GM12878 (cell line): ENCODE measurements around the gene ELAPOR2. TPM values are rescaled to one million over a fixed set of nuclear protein-coding genes. Genes with fewer than 3 reads are reported as not detected.
"Not testable (repeated sequence)": the region's sequence is repeated elsewhere in the genome, so short reads cannot be mapped to it uniquely, and the experiment has no call there.

Experiments
- ATAC-seq: fragments of 200-7000 bp; cut with Tn5 transposase; 3 replicates; pipeline ENCODE4 v1.9.1; 2020; ENCODE audit warnings: mild to moderate bottlenecking, moderate library complexity
- BruUV-seq: library from RNA; stranded (reverse); fragments of 400-500 nt; replicated peaks from 2 replicates; lab custom pipeline; 2021; lab: Mats Ljungman, UMichigan
- CTCF ChIA-PET: fragments of 300-600 bp; sonication (Branson Sonifier 250); formaldehyde crosslinking; extraction: SDS; loops from one replicate; lab custom pipeline; 2021; ENCODE audit warnings: inconsistent platforms; lab: Yijun Ruan, JAX
- POLR2A ChIA-PET: fragments of 350-600 bp; formaldehyde crosslinking; extraction: SDS; loops from one replicate; lab custom pipeline; 2021; ENCODE audit warnings: inconsistent platforms; lab: Charles Lee
- RAD21 ChIA-PET: fragments of 300-600 bp; sonication (Branson Sonifier 250); formaldehyde crosslinking; loops from one replicate; lab custom pipeline; 2023; ENCODE audit warnings: antibody characterized with exemption; ENCODE audit not compliant: unreplicated experiment; lab: Charles Lee
- SMC1A ChIA-PET: fragments of 300-600 bp; sonication (Branson Sonifier 250); formaldehyde crosslinking; loops from one replicate; lab custom pipeline; 2023; ENCODE audit not compliant: unreplicated experiment, uncharacterized antibody; lab: Charles Lee
- DNase-seq: peaks from one replicate; pipeline ENCODE4 v3.0.0-alpha.2; 2011; ENCODE audit warnings: low read depth, low spot score
- FAIRE-seq: peaks from 3 replicates; lab custom pipeline; 2011; peaks lifted over from hg19 to GRCh38; lab: Jason Lieb, UNC
- H2AFZ ChIP-seq: 2 replicates; pipeline ENCODE4 v1.6.0; 2011; ENCODE audit warnings: low read depth, low read length, control low read depth; ENCODE audit not compliant: control insufficient read depth
- H3K27ac ChIP-seq: 2 replicates; pipeline ENCODE4 v1.5.1; 2011; ENCODE audit warnings: control low read depth; ENCODE audit not compliant: control insufficient read depth, insufficient read depth
- H3K27me3 ChIP-seq, 2 experiments: replicated peaks in 1 of 2; 2 replicates each; pipeline versions ENCODE4 v1.6.0 to v1.6.1; 2011; ENCODE audit warnings: low read length in 1 of 2; ENCODE audit not compliant: control insufficient read depth in 2 of 2, insufficient read depth in 2 of 2
- H3K36me3 ChIP-seq, 2 experiments: 2 replicates each; pipeline ENCODE4 v1.5.1; 2011; ENCODE audit warnings: low read length in 1 of 2; ENCODE audit not compliant: control insufficient read depth in 2 of 2, insufficient read depth in 2 of 2
- H3K4me1 ChIP-seq: 2 replicates; pipeline ENCODE4 v1.6.1; 2011; ENCODE audit warnings: mild to moderate bottlenecking, low read length, moderate library complexity, mixed read lengths; ENCODE audit not compliant: control insufficient read depth, insufficient read depth
- H3K4me2 ChIP-seq: 2 replicates; pipeline ENCODE4 v1.6.0; 2011; ENCODE audit warnings: control low read depth; ENCODE audit not compliant: control insufficient read depth, insufficient read depth
- H3K4me3 ChIP-seq: fragments of 200-600 bp; sonication (generic); 2 replicates; pipeline ENCODE4 v1.5.1; 2016
- H3K79me2 ChIP-seq: 2 replicates; pipeline ENCODE4 v1.6.0; 2011; ENCODE audit warnings: low read length; ENCODE audit not compliant: control insufficient read depth, insufficient read depth
- H3K9ac ChIP-seq: 2 replicates; pipeline ENCODE4 v1.8.0; 2011; ENCODE audit warnings: low read length, control low read depth, mixed read lengths; ENCODE audit not compliant: control insufficient read depth, insufficient read depth
- H3K9me3 ChIP-seq: replicated peaks from 3 replicates; pipeline ENCODE4 v1.5.1; 2011; ENCODE audit warnings: mild to moderate bottlenecking, low read length; ENCODE audit not compliant: control insufficient read depth, insufficient read depth
- H4K20me1 ChIP-seq: 2 replicates; pipeline ENCODE4 v1.6.0; 2011; ENCODE audit not compliant: control insufficient read depth, insufficient read depth
- BMI1 ChIP-seq: fragments of 450-650 bp; IDR thresholded peaks from 2 replicates; pipeline ENCODE4 v1.6.1; 2016; ENCODE audit warnings: mild to moderate bottlenecking, moderate library complexity, borderline replicate concordance
- JUND ChIP-seq: IDR thresholded peaks from 2 replicates; pipeline ENCODE4 v1.6.1; 2012; ENCODE audit warnings: low read depth, mild to moderate bottlenecking, low read length, improper control_type of control experiment, moderate library complexity
- MEF2B ChIP-seq: fragments of 450-650 bp; IDR thresholded peaks from 2 replicates; pipeline ENCODE4 v1.6.1; 2018; ENCODE audit warnings: mild to moderate bottlenecking, moderate library complexity; ENCODE audit not compliant: partially characterized antibody, poor library complexity, severe bottlenecking
- MTA2 ChIP-seq: fragments of 450-650 bp; IDR thresholded peaks from 2 replicates; pipeline ENCODE4 v1.6.1; 2016; ENCODE audit warnings: low read depth, mild to moderate bottlenecking, moderate library complexity
- RB1 ChIP-seq: fragments of 450-650 bp; formaldehyde crosslinking; IDR thresholded peaks from 2 replicates; pipeline ENCODE4 v1.6.1; 2017; ENCODE audit warnings: mild to moderate bottlenecking, borderline replicate concordance
- RELA ChIP-seq: fragments of 450-650 bp; IDR thresholded peaks from 2 replicates; pipeline ENCODE4 v1.8.0; 2014; ENCODE audit warnings: borderline replicate concordance; ENCODE audit not compliant: partially characterized antibody
- RUNX3 ChIP-seq: IDR thresholded peaks from 2 replicates; pipeline ENCODE4 v1.6.1; 2012; ENCODE audit warnings: low read length, inconsistent platforms
- SREBF1 ChIP-seq: IDR thresholded peaks from 2 replicates; pipeline ENCODE4 v1.6.1; 2012; ENCODE audit warnings: mild to moderate bottlenecking, low read length
- SUZ12 ChIP-seq: fragments of 200-600 bp; sonication (generic); IDR thresholded peaks from one replicate; pipeline ENCODE4 v1.6.1; 2018; ENCODE audit warnings: antibody characterized with exemption, mild to moderate bottlenecking; ENCODE audit not compliant: unreplicated experiment
- TCF7 ChIP-seq: IDR thresholded peaks from 2 replicates; pipeline ENCODE4 v1.6.1; 2014; ENCODE audit warnings: antibody characterized with exemption, borderline replicate concordance
- WRNIP1 ChIP-seq: IDR thresholded peaks from 2 replicates; pipeline ENCODE4 v1.6.1; 2011; ENCODE audit warnings: low read depth, low read length, improper control_type of control experiment, borderline replicate concordance
- ZNF274 ChIP-seq: IDR thresholded peaks from one replicate; pipeline ENCODE4 v1.8.0; 2011; ENCODE audit not compliant: insufficient read length, insufficient read depth
- WGBS: methylation state at CpG from one replicate; pipeline ENCODE4 v1.1.6; 2016; ENCODE audit warnings: low lambda C conversion rate; ENCODE audit not compliant: insufficient replicate concordance, insufficient coverage; ENCODE audit errors: missing lambda C conversion rate; 5-methylcytosine and 5-hydroxymethylcytosine counted together
- in situ Hi-C: fragments of 300-500 bp; cut with MboI; formaldehyde crosslinking; loops from 9 replicates; pipeline ENCODE4 v1.14.3; 2018; ENCODE audit warnings: mixed read lengths
- intact Hi-C: fragments of 100-400 bp; cut with micrococcal nuclease; formaldehyde crosslinking; loops from one replicate; pipeline ENCODE4 v1.14.2; 2022; ENCODE audit not compliant: unreplicated experiment
- polyA plus RNA-seq, 11 experiments: library from polyadenylated mRNA; depleted of rRNA in 4 of 11; unstranded in 6 of 11; stranded (reverse) in 5 of 11; fragments of >200 nt; fragmentation: Nextera tagmentation in 4 of 11; fragmentation: Illumina TruSeq in 1 of 11; extraction: Ambion mirVana in 4 of 11; extraction: Trizol in 1 of 11; gene quantifications; 1 replicate in 1 of 11; 2 replicates in 10 of 11; pipeline versions ENCODE4 v1.2.1 to v1.2.3, GENCODE V29; 2011 to 2016; ENCODE audit warnings: inconsistent platforms in 2 of 11, missing spikeins in 2 of 11, low read depth in 1 of 11
- total RNA-seq, 4 experiments: library from RNA; depleted of rRNA in 3 of 4; stranded (reverse); fragments of >200 nt in 3 of 4; fragmentation: Illumina TruSeq in 1 of 4; extraction: Trizol in 1 of 4; gene quantifications; 2 replicates each; pipeline versions ENCODE4 v1.2.1 to v1.2.3, GENCODE V29; 2013 to 2021
- TF ChIP-seq, protein P1 (sequence below): fragments of 150-350 bp; IDR thresholded peaks from 2 replicates; pipeline ENCODE4 v1.6.1; 2014; ENCODE audit warnings: mild to moderate bottlenecking, low read depth, low read length
- TF ChIP-seq, protein P2 (sequence below): IDR thresholded peaks from 2 replicates; pipeline ENCODE4 v1.6.1; 2012; ENCODE audit warnings: low read depth, low read length, improper control_type of control experiment

The ELAPOR2 gene
- total and polyA plus RNA-seq, 10 of the 15 experiments (the other 5 are each of a cell fraction or from before 2014, with no cell fraction given): 0.12 to 7.1 (median 3.8) TPM

DNA sequence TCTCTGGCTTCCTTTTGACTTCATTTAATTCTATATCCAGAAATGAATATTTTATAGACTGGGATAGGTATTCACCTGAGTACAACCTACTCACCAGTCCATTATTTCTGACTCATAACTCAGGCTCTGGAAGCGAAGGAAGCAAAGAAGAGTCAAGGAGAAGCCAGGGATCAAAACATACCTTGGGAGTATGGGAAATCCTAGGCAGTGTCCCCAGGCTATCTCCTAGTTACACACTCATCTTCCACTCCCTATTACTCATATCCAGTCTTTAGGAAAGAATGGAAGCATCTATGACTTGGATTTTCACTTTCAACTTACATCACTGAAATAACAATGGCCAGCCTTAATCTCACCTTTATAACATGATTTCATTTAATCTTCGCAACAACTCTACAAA, 40.9 kb upstream of the ELAPOR2 start:
- Histone ChIP-seq H3K36me3 (no peaks in the 10 kb centered on the region), H3K4me1 (no peaks in the 10 kb centered on the region), H2AFZ (no peak overlapping the region), H3K27me3 (no peaks in the 10 kb centered on the region), H3K4me3 (no peak overlapping the region), H3K4me2 (no peak overlapping the region), H3K79me2 (no peaks in the 10 kb centered on the region), H3K9me3 (no peaks in the 10 kb centered on the region)
- ATAC-seq (no peak), FAIRE-seq (no peak)
- 50% methylated on average over 2 of the region's 2 CpGs for WGBS
- intact Hi-C loops: no loop called here
- SMC1A ChIA-PET: no interaction called here
- POLR2A ChIA-PET: no interaction called here
- in situ Hi-C loops: no loop called here
- RAD21 ChIA-PET: no interaction called here
- no peak for TF ChIP-seq RUNX3
- no peak for TF ChIP-seq WRNIP1
- no peak for TF ChIP-seq JUND
- TF ChIP-seq RB1: no peak
- TF ChIP-seq, protein P1, sequence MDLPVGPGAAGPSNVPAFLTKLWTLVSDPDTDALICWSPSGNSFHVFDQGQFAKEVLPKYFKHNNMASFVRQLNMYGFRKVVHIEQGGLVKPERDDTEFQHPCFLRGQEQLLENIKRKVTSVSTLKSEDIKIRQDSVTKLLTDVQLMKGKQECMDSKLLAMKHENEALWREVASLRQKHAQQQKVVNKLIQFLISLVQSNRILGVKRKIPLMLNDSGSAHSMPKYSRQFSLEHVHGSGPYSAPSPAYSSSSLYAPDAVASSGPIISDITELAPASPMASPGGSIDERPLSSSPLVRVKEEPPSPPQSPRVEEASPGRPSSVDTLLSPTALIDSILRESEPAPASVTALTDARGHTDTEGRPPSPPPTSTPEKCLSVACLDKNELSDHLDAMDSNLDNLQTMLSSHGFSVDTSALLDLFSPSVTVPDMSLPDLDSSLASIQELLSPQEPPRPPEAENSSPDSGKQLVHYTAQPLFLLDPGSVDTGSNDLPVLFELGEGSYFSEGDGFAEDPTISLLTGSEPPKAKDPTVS: no peak
- no peak for TF ChIP-seq MTA2
- TF ChIP-seq, protein P2, sequence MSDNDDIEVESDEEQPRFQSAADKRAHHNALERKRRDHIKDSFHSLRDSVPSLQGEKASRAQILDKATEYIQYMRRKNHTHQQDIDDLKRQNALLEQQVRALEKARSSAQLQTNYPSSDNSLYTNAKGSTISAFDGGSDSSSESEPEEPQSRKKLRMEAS: no peak
- TF ChIP-seq ZNF274: no peak
- no peak for TF ChIP-seq SUZ12
- TF ChIP-seq BMI1: no peak
- TF ChIP-seq TCF7: no peak
- no peak for TF ChIP-seq SREBF1
- TF ChIP-seq RELA: no peak
- no peak for TF ChIP-seq MEF2B
- TF ChIP-seq, all 136 proteins: peak for 0
- Histone ChIP-seq H4K20me1 (no peaks in the 10 kb centered on the region), H3K9ac (no peak overlapping the region), H3K27ac (no peak overlapping the region)
- no TSS peak for BruUV-seq
- CTCF ChIA-PET: no interaction called here
- no peak for DNase-seq

DNA sequence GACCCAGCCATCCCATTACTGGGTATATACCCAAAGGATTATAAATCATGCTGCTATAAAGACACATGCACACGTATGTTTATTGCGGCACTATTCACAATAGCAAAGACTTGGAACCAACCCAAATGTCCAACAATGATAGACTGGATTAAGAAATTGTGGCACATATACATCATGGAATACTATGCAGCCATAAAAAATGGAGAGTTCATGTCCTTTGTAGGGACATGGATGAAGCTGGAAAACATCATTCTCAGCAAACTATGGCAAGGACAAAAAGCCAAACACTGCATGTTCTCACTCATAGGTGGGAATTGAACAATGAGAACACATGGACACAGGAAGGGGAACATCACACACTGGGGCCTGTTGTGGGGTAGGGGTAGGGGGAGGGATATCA, 37.9 kb upstream of the ELAPOR2 start:
- H3K9ac ChIP-seq, ATAC-seq, H3K27ac ChIP-seq, POLR2A ChIA-PET, H4K20me1 ChIP-seq, in situ Hi-C loops, DNase-seq, FAIRE-seq, H3K4me1 ChIP-seq, RAD21 ChIA-PET, H3K9me3 ChIP-seq, H3K79me2 ChIP-seq, SMC1A ChIA-PET, H2AFZ ChIP-seq, H3K36me3 ChIP-seq, H3K4me2 ChIP-seq, H3K4me3 ChIP-seq, CTCF ChIA-PET, BruUV-seq, intact Hi-C loops, H3K27me3 ChIP-seq: not testable (repeated sequence)
- WGBS: no CpG with 5 or more reads among the region's 2 CpGs
